Fibroblast of lung (primary cell): ENCODE data around the gene EPHB6. TPM values are rescaled to one million over a fixed set of nuclear protein-coding genes. Genes with fewer than 3 reads are reported as not detected.

Experiments used
- DNase-seq, 2 donors: peaks; one replicate each; pipeline versions ENCODE4 v3.0.0 to v3.0.0-alpha.2; 2010; ENCODE audit warnings: low read depth in 2 of 2
- H2AFZ ChIP-seq: 2 replicates; pipeline ENCODE4 v1.5.1; 2012; ENCODE audit warnings: low read length, control low read depth, inconsistent platforms
- H3K27ac ChIP-seq: 2 replicates; pipeline ENCODE4 v1.5.1; 2011; ENCODE audit warnings: low read length, control low read depth; ENCODE audit not compliant: insufficient read depth
- H3K27me3 ChIP-seq: 2 replicates; pipeline ENCODE4 v1.5.1; 2011; ENCODE audit warnings: mild to moderate bottlenecking, low read length; ENCODE audit not compliant: control insufficient read depth, insufficient read depth
- H3K36me3 ChIP-seq: 2 replicates; pipeline ENCODE4 v1.5.1; 2011; ENCODE audit warnings: low read length; ENCODE audit not compliant: control insufficient read depth, insufficient read depth
- H3K4me1 ChIP-seq: 2 replicates; pipeline ENCODE4 v1.5.1; 2011; ENCODE audit warnings: low read length; ENCODE audit not compliant: control insufficient read depth, insufficient read depth; ENCODE audit errors: extremely low read depth
- H3K4me2 ChIP-seq: 2 replicates; pipeline ENCODE4 v1.5.1; 2011; ENCODE audit warnings: low read length, control low read depth; ENCODE audit not compliant: insufficient read depth; ENCODE audit errors: extremely low read depth
- H3K4me3 ChIP-seq, 4 experiments: fragments of 200-600 bp in 1 of 4; sonication (generic) in 1 of 4; replicated peaks in 1 of 4; 2 replicates each; pipeline ENCODE4 v1.5.1; 2011 to 2016; ENCODE audit warnings: low read length in 4 of 4, low read depth in 3 of 4, mild to moderate bottlenecking in 3 of 4, control low read depth in 2 of 4, inconsistent platforms in 1 of 4, mixed read lengths in 1 of 4; ENCODE audit not compliant: insufficient read depth in 1 of 4; ENCODE audit errors: control extremely low read depth in 1 of 4
- H3K79me2 ChIP-seq: 2 replicates; pipeline ENCODE4 v1.5.1; 2012; ENCODE audit warnings: mild to moderate bottlenecking, low read length, inconsistent platforms; ENCODE audit not compliant: control insufficient read depth, insufficient read depth
- H3K9ac ChIP-seq: 2 replicates; pipeline ENCODE4 v1.5.1; 2011; ENCODE audit warnings: mild to moderate bottlenecking, low read length, control low read depth; ENCODE audit not compliant: insufficient read depth
- H3K9me3 ChIP-seq: 2 replicates; pipeline ENCODE4 v1.5.1; 2012; ENCODE audit warnings: low read depth, low read length; ENCODE audit not compliant: control insufficient read depth, insufficient read depth
- H4K20me1 ChIP-seq: 2 replicates; pipeline ENCODE4 v1.5.1; 2011; ENCODE audit warnings: low read length; ENCODE audit not compliant: control insufficient read depth, insufficient read depth; ENCODE audit errors: extremely low read depth
- CTCF ChIP-seq, 2 donors: IDR thresholded peaks in 1 of 2; conservative IDR thresholded peaks in 1 of 2; 1 replicate in 1 of 2; 2 replicates in 1 of 2; pipeline ENCODE4 v1.5.1; 2011 to 2012; ENCODE audit warnings: low read length in 2 of 2, control low read depth in 1 of 2, inconsistent platforms in 1 of 2, low read depth in 1 of 2, mild to moderate bottlenecking in 1 of 2
- EZH2 ChIP-seq: IDR thresholded peaks from 2 replicates; pipeline ENCODE4 v1.5.1; 2012; ENCODE audit warnings: low read length, control low read depth, mild to moderate bottlenecking; ENCODE audit errors: missing control alignments
- polyA plus RNA-seq, 2 donors: library from polyadenylated mRNA; depleted of rRNA in 1 of 2; stranded (reverse) in 1 of 2; unstranded in 1 of 2; fragments of >200 nt; gene quantifications; 2 replicates each; pipeline ENCODE4 v1.2.1, GENCODE V29; 2011 to 2012; ENCODE audit warnings: missing spikeins in 1 of 2
- total RNA-seq: library from RNA; depleted of rRNA; stranded (reverse); fragments of >200 nt; gene quantifications from 2 replicates; pipeline ENCODE4 v1.2.1, GENCODE V29; 2014

Gene EPHB6
- total and polyA plus RNA-seq, 2 donors (not counting 1 experiment from before 2014, with no cell fraction given), result 1.1 to 4.3 TPM

DNA sequence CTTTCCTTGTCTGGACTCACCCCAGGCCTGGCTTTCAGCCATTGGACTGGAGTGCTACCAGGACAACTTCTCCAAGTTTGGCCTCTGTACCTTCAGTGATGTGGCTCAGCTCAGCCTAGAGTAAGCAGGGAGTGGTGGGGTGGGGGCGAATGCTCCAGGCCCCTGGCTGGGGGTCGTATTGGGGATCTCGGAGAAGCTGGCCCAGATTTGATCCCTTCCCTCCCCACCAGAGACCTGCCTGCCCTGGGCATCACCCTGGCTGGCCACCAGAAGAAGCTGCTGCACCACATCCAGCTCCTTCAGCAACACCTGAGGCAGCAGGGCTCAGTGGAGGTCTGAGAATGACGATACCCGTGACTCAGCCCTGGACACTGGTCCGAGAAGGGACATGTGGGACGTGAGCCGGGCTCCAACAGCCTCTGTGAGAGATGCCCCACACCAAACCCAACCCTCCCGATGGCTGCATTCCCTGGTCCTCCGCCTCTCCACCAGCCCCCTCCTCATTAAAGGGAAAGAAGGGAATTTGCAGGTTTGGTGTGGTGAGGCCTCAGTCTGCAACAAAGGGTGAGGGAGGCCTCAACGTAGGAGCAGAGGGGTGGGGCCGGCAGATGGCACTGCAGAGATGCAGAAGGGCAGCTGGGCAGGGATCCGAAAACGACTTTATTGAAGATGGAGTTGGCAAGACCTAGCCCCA is 15.8 kb downstream of the EPHB6 start:
- no peaks in the 10 kb centered on the region for H3K79me2 ChIP-seq
- H3K4me1 ChIP-seq, result no peaks in the 10 kb centered on the region
- H3K36me3 ChIP-seq, result no peaks in the 10 kb centered on the region
- H3K9ac ChIP-seq, result no peak overlapping the region
- TF ChIP-seq EZH2, result no peak
- TF ChIP-seq CTCF (conservative IDR thresholded peaks at IDR 0.05 in 1 of 2, IDR thresholded peaks at IDR 0.05 in 1 of 2; ENCODE audit: low read depth in 1 of 2, low read length in 2 of 2), result no peak
- no peak overlapping the region for H3K4me3 ChIP-seq
- no peak overlapping the region for H3K4me2 ChIP-seq
- no peak overlapping the region for H3K27ac ChIP-seq
- no peak for DNase-seq
- no peak overlapping the region for H2AFZ ChIP-seq
- H3K9me3 ChIP-seq, result no peaks in the 10 kb centered on the region
- no peaks in the 10 kb centered on the region for H3K27me3 ChIP-seq
- no peaks in the 10 kb centered on the region for H4K20me1 ChIP-seq

GRCh38 chr7:142871260-142872105 is 16.6 kb downstream of the EPHB6 start:
- Histone ChIP-seq H3K9me3 (no peaks in the 10 kb centered on the region), H3K4me3 (no peak overlapping the region), H4K20me1 (no peaks in the 10 kb centered on the region), H3K27ac (no peak overlapping the region), H3K27me3 (no peaks in the 10 kb centered on the region), H3K9ac (no peak overlapping the region), H3K4me2 (no peak overlapping the region), H2AFZ (no peak overlapping the region), H3K4me1 (no peaks in the 10 kb centered on the region), H3K79me2 (no peaks in the 10 kb centered on the region), H3K36me3 (no peaks in the 10 kb centered on the region)
- TF ChIP-seq CTCF (conservative IDR thresholded peaks at IDR 0.05 in 1 of 2, IDR thresholded peaks at IDR 0.05 in 1 of 2; ENCODE audit: low read depth in 1 of 2, low read length in 2 of 2), result no peak
- TF ChIP-seq EZH2, result no peak
- DNase-seq, result no peak

DNA sequence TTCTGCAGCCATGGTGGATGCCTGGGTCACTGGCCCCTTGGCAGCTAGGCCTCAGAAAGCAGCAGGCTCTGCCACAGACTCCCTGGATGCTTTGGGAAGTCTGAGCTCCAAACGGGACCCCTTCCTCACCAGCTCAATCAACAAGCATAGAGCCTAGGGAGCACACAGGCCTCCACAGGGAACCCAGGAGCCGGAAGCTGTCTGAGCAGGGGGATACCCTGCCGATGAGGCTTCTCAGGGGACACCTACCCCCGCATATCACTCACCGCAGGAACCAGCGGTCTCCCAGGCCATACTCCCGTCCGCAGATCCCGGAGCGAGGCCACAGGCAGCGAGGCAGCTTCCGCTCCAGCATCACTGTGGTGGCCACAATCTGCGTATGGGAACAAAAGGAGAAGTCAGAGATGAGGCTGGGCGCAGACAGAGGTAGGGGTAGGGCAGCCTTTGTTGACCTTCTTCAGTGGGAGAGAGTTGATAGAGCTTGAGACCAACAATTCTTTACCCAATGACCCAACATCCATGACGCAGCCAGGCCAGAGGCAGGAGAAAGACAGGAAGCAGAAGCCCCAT is 17.3 kb downstream of the EPHB6 start:
- Histone ChIP-seq H3K36me3 (no peaks in the 10 kb centered on the region), H3K27me3 (no peaks in the 10 kb centered on the region), H3K4me1 (no peaks in the 10 kb centered on the region), H4K20me1 (no peaks in the 10 kb centered on the region), H3K4me2 (no peak overlapping the region), H3K9ac (no peak overlapping the region), H3K79me2 (no peaks in the 10 kb centered on the region), H3K27ac (no peak overlapping the region), H3K9me3 (no peaks in the 10 kb centered on the region), H2AFZ (no peak overlapping the region), H3K4me3 (no peak overlapping the region)
- DNase-seq, result no peak
- TF ChIP-seq CTCF (conservative IDR thresholded peaks at IDR 0.05 in 1 of 2, IDR thresholded peaks at IDR 0.05 in 1 of 2; ENCODE audit: low read depth in 1 of 2, low read length in 2 of 2) (no peak), EZH2 (no peak)
